KOPT-K1 (cell line): Measurements from ENCODE around the gene PCNX1.

Experiments used
- H3K27ac ChIP-seq: fragments of 200-600 bp; sonication (generic); 2 replicates; pipeline ENCODE4 v1.5.1; 2016; ENCODE audit warnings: antibody characterized with exemption, mild to moderate bottlenecking, low read depth, low read length; ENCODE audit not compliant: poor library complexity, severe bottlenecking
- H3K36me3 ChIP-seq: fragments of 200-600 bp; sonication (generic); 2 replicates; pipeline ENCODE4 v1.5.1; 2017; ENCODE audit warnings: antibody characterized with exemption, mild to moderate bottlenecking, low read length, moderate library complexity; ENCODE audit not compliant: insufficient read depth
- H3K9me3 ChIP-seq: fragments of 200-600 bp; sonication (generic); 2 replicates; pipeline ENCODE4 v1.5.1; 2017; ENCODE audit warnings: antibody characterized with exemption, low read length, mild to moderate bottlenecking; ENCODE audit not compliant: insufficient read depth, poor library complexity, severe bottlenecking

The PCNX1 gene

GRCh38 chr14:70897464-70897863 is 9.8 kb upstream of the PCNX1 start:
- H3K36me3 ChIP-seq: no peaks in the 10 kb centered on the region
- H3K9me3 ChIP-seq: no peaks in the 10 kb centered on the region
- no peak overlapping the region for H3K27ac ChIP-seq

DNA sequence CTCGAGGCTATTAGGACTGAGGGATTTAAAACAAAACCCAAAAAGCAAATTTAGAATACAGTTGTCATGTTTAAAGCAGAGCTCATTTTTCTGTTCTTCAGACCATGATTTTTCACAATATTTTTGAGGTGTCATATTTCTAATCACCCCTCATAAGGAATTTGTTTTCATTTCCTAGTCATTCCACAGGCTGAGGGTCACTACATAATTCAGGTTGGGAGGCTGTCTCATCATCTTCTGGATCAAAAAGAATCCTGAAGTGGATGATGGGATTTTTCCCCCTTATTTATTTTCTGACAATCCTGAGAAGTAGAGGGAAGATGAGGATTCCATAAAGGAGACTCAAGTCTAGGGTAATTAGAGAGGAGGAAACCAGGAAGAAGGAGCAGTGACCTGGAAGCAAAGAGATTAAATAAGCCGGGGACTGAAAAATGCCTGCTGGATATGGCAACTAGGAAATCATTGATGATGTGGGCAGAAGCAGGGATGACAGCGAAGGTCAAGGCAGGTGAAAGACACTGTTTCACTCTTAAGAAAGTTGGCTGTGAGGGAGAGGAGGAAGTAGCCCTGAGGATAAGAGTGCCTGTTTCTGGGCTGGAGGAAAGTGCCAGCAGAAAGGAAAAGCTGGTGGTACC is 9.0 kb upstream of the PCNX1 start:
- Histone ChIP-seq H3K9me3 (no peaks in the 10 kb centered on the region), H3K36me3 (no peaks in the 10 kb centered on the region), H3K27ac (no peak overlapping the region)

DNA sequence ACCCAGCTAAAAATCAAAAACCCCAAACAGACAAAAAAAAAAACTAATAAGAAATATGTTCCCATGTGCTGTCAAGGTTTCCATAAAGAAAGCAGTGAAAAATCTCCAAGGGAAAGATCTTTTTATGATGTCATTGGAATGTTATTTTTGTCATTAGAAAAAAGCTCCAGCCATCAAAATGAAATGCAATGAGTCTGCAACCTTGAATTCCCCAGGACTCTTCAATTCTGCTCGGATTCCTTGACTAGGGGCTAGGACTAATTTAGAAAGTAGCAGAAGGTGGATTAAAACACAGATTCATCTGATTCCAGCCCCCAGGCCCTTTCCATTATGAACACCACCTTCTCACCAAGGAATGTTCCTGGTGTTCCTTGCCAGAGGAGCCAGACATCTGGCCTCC is 6.0 kb upstream of the PCNX1 start:
- no peaks in the 10 kb centered on the region for H3K36me3 ChIP-seq

GRCh38 chr14:70902184-70902583 is 5.1 kb upstream of the PCNX1 start:
- no peaks in the 10 kb centered on the region for H3K9me3 ChIP-seq
- no peaks in the 10 kb centered on the region for H3K36me3 ChIP-seq
- no peak overlapping the region for H3K27ac ChIP-seq

More for the DNA sequence above, 6.0 kb upstream of the PCNX1 start:
- Histone ChIP-seq H3K9me3 (no peaks in the 10 kb centered on the region), H3K27ac (no peak overlapping the region)

GRCh38 chr14:70904373-70904772 is 2.9 kb upstream of the PCNX1 start:
- no peaks in the 10 kb centered on the region for H3K9me3 ChIP-seq
- H3K27ac ChIP-seq: no peak overlapping the region
- H3K36me3 ChIP-seq: no peaks in the 10 kb centered on the region

GRCh38 chr14:70905301-70905700 is 2.0 kb upstream of the PCNX1 start:
- Histone ChIP-seq H3K27ac (no peak overlapping the region), H3K36me3 (no peaks in the 10 kb centered on the region)

GRCh38 chr14:70906793-70907175 is 475 bp upstream of the PCNX1 start:
- Histone ChIP-seq H3K9me3 (no peaks in the 10 kb centered on the region), H3K27ac (peak overlapping the region; percentile 71), H3K36me3 (no peaks in the 10 kb centered on the region)

More at GRCh38 chr14:70905301-70905700, 2.0 kb upstream of the PCNX1 start:
- no peaks in the 10 kb centered on the region for H3K9me3 ChIP-seq

- H3K9me3 ChIP-seq: no peaks in the 10 kb centered on the region
- H3K27ac ChIP-seq: peak overlapping the region; percentile 71
- H3K36me3 ChIP-seq: no peaks in the 10 kb centered on the region
Measured at GRCh38 chr14:70907996-70908934, 1.0 kb downstream of the PCNX1 start.

DNA sequence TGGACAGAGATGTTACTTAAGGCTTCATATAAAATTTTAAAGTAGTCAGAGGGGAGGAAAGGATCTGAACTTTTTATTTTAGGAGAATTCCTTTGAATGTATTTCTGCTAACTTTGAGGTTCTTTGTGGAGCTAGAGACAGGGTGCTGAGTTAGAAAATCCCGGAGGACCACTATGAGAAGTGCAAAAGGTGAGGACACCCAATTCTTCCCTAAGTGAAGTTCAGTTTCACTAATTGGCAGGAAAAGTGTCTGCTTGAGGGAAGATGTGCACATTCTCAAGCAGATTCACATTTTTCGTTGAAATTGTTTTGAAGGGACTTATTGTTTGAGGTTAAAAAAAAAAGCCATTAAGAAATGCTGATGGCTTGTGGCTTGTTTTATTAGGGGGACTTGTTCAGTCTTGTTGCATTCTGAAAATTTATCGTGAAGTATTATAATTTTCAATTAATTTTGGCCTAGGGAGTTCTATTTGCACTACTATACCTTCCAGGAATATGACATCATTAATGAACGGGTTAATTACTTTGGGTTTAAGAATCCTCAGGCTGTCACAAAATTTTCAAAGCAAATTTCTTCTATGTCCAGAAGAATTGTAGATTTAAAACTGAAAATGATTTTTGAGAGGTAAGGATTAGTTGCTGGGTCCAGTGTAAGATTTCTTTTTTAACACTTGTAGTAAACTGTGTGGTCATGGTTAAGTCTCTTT is 1.8 kb downstream of the PCNX1 start:
- H3K9me3 ChIP-seq: no peaks in the 10 kb centered on the region
- no peaks in the 10 kb centered on the region for H3K36me3 ChIP-seq
- H3K27ac ChIP-seq: peak overlapping the region; percentile 71

- Histone ChIP-seq H3K27ac (peak overlapping the region; percentile 10), H3K9me3 (no peaks in the 10 kb centered on the region), H3K36me3 (no peaks in the 10 kb centered on the region)
Measured at GRCh38 chr14:70909733-70910614, 2.7 kb downstream of the PCNX1 start.

DNA sequence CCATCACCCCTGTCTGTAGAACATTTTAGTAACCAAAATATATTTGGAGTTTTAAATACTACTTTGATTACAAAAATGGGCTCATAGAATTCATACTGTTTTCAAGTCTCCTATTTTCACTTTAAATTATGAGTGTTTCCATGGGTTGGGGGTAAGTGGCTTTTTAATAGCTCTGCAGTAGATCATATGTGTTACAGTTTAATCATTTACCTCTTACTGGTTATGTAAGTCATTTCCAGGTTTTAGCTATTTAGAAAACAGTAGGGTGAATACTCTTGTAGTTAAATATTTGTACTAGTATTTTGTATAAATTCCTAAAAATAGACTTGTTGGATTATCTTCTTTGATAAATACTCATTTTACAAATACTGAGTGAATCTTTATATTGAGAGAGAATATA is 8.2 kb downstream of the PCNX1 start:
- Histone ChIP-seq H3K27ac (no peak overlapping the region), H3K9me3 (peaks cover 7% of the 10 kb centered on the region), H3K36me3 (0 out of 2 replicates have a peak, but pooled peaks cover 4% of the 10 kb centered on the region)

GRCh38 chr14:70916300-70916699 is 9.0 kb downstream of the PCNX1 start:
- Histone ChIP-seq H3K36me3 (0 out of 2 replicates have a peak, but pooled peaks cover 4% of the 10 kb centered on the region), H3K27ac (no peak overlapping the region), H3K9me3 (peaks cover 7% of the 10 kb centered on the region)

- H3K27ac ChIP-seq: no peak overlapping the region
- 0 out of 2 replicates have a peak, but pooled peaks cover 4% of the 10 kb centered on the region for H3K36me3 ChIP-seq
- peaks cover 7% of the 10 kb centered on the region for H3K9me3 ChIP-seq
Measured at GRCh38 chr14:70916799-70917198, 9.5 kb downstream of the PCNX1 start.

DNA sequence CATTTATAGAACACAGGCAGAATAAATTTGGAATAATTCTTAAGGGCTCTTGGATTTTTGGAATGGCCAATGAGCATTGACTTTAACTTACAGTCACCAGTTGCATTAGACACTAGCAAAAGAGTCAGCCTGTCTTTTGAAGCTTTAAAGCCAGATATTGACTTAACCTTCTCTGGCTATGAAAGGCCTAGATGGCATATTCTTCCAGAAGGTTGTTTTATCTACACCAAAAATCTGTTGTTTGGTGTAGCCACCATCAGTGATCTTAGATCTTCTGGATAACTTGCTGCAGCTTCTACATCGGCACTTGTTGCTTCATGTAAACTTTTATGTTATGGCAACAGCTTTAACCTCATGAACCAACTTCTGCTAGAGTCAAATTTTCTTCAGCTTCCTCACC is 10.4 kb downstream of the PCNX1 start:
- 0 out of 2 replicates have a peak, but pooled peaks cover 4% of the 10 kb centered on the region for H3K36me3 ChIP-seq
- peak overlapping the region; percentile 33 for H3K27ac ChIP-seq
- peaks cover 7% of the 10 kb centered on the region for H3K9me3 ChIP-seq
